HG02610 (cell line): ENCODE measurements around the gene UCK2.

Experiments used
- ATAC-seq: cut with Tn5 transposase; IDR thresholded peaks from one replicate; pipeline ENCODE4 v1.9.1; 2021; ENCODE audit warnings: mild to moderate bottlenecking, moderate library complexity; ENCODE audit not compliant: unreplicated experiment

The UCK2 gene

GRCh38 chr1:165897326-165898303 is 70.2 kb downstream of the UCK2 start:
- peak; percentile 73 for ATAC-seq

GRCh38 chr1:165898837-165899236 is 71.4 kb downstream of the UCK2 start:
- no peak for ATAC-seq

- ATAC-seq = no peak
Measured at GRCh38 chr1:165899461-165899941, 72.1 kb downstream of the UCK2 start.

GRCh38 chr1:165900576-165901380 is 73.4 kb downstream of the UCK2 start:
- ATAC-seq = no peak

- ATAC-seq = no peak
Measured at GRCh38 chr1:165902565-165902964, 75.2 kb downstream of the UCK2 start.

GRCh38 chr1:165903672-165904071 is 76.3 kb downstream of the UCK2 start:
- no peak for ATAC-seq

- no peak for ATAC-seq
Measured at GRCh38 chr1:165904948-165905347, 77.5 kb downstream of the UCK2 start.

GRCh38 chr1:165905853-165906252 is 78.4 kb downstream of the UCK2 start:
- no peak for ATAC-seq

- ATAC-seq = no peak
Measured at GRCh38 chr1:165907256-165907857, 79.9 kb downstream of the UCK2 start.

GRCh38 chr1:165910764-165911421 is 83.5 kb downstream of the UCK2 start:
- ATAC-seq = no peak

GRCh38 chr1:165911609-165912281 is 84.3 kb downstream of the UCK2 start:
- no peak for ATAC-seq

GRCh38 chr1:165912638-165913037 is 85.2 kb downstream of the UCK2 start:
- ATAC-seq = no peak

GRCh38 chr1:165914136-165914798 is 86.9 kb downstream of the UCK2 start:
- ATAC-seq = peak; percentile 90

GRCh38 chr1:165915480-165915879 is 88.1 kb downstream of the UCK2 start:
- ATAC-seq = no peak

- no peak for ATAC-seq
Measured at GRCh38 chr1:165915932-165916348, 88.5 kb downstream of the UCK2 start.

GRCh38 chr1:165917166-165917565 is 89.8 kb downstream of the UCK2 start:
- no peak for ATAC-seq

- no peak for ATAC-seq
Measured at GRCh38 chr1:165924117-165924516, 96.7 kb downstream of the UCK2 start.

GRCh38 chr1:165925498-165926079 is 98.2 kb downstream of the UCK2 start:
- ATAC-seq = no peak

GRCh38 chr1:165927169-165927568 is 99.8 kb downstream of the UCK2 start:
- peak; percentile 75 for ATAC-seq
